Measurements from ENCODE around the gene FAM186B. TPM values are rescaled to one million over a fixed set of nuclear protein-coding genes. Genes with fewer than 3 reads are reported as not detected.

FAM186B gene
- total and polyA plus RNA-seq, 2 of the 13 experiments (the other 11 are each of a cell fraction or from before 2014, with no cell fraction given), result 0.07 to 0.20 TPM

DNA sequence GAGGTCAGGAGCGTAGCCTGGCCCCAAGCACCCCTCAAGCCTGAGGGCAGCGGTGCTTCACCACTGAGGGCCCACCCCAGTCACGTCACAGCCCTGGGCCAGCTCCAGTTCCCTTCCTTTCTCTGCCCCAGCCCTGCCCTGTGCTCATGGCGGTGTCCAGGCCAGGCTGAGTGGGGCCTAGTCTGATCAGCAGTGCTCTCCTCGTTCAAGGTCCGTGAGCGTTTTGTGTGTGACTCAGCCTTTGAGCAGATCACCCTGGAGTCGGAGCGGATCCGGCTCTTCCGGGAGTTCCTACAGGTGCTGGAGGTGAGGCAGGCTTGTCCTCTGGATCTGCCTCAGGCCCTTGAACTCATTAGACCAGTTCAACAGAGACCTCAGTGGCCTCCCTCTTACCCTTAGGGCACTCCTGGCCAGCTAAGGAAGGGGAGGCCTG lies 36.9 kb upstream of the FAM186B start (continued):
- TF ChIP-seq, protein P1, sequence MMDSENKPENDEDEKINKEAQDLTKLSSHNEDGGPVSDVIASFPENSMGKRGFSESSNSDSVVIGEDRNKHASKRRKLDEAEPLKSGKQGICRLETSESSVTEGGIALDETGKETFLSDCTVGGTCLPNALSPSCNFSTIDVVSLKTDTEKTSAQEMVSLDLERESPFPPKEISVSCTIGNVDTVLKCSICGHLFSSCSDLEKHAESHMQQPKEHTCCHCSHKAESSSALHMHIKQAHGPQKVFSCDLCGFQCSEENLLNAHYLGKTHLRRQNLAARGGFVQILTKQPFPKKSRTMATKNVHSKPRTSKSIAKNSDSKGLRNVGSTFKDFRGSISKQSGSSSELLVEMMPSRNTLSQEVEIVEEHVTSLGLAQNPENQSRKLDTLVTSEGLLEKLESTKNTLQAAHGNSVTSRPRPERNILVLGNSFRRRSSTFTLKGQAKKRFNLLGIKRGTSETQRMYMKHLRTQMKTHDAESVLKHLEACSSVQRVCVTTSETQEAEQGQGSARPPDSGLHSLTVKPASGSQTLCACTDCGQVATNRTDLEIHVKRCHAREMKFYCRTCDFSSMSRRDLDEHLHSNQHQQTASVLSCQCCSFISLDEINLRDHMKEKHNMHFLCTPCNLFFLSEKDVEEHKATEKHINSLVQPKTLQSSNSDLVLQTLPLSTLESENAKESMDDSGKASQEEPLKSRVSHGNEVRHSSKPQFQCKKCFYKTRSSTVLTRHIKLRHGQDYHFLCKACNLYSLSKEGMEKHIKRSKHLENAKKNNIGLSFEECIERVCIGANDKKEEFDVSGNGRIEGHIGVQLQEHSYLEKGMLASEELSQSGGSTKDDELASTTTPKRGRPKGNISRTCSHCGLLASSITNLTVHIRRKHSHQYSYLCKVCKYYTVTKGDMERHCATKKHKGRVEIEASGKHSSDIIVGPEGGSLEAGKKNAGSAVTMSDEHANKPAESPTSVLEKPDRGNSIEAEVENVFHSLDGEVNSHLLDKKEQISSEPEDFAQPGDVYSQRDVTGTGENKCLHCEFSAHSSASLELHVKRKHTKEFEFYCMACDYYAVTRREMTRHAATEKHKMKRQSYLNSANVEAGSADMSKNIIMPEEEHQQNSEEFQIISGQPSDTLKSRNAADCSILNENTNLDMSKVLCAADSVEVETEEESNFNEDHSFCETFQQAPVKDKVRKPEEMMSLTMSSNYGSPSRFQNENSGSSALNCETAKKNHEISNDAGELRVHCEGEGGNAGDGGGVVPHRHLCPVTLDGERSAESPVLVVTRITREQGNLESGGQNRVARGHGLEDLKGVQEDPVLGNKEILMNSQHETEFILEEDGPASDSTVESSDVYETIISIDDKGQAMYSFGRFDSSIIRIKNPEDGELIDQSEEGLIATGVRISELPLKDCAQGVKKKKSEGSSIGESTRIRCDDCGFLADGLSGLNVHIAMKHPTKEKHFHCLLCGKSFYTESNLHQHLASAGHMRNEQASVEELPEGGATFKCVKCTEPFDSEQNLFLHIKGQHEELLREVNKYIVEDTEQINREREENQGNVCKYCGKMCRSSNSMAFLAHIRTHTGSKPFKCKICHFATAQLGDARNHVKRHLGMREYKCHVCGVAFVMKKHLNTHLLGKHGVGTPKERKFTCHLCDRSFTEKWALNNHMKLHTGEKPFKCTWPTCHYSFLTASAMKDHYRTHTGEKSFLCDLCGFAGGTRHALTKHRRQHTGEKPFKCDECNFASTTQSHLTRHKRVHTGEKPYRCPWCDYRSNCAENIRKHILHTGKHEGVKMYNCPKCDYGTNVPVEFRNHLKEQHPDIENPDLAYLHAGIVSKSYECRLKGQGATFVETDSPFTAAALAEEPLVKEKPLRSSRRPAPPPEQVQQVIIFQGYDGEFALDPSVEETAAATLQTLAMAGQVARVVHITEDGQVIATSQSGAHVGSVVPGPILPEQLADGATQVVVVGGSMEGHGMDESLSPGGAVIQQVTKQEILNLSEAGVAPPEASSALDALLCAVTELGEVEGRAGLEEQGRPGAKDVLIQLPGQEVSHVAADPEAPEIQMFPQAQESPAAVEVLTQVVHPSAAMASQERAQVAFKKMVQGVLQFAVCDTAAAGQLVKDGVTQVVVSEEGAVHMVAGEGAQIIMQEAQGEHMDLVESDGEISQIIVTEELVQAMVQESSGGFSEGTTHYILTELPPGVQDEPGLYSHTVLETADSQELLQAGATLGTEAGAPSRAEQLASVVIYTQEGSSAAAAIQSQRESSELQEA (CRISPR knock-in tag; IDR thresholded peaks at IDR 0.05; ENCODE audit: not compliant biosample characterization), result peak; percentile 52
- TF ChIP-seq, protein P2, sequence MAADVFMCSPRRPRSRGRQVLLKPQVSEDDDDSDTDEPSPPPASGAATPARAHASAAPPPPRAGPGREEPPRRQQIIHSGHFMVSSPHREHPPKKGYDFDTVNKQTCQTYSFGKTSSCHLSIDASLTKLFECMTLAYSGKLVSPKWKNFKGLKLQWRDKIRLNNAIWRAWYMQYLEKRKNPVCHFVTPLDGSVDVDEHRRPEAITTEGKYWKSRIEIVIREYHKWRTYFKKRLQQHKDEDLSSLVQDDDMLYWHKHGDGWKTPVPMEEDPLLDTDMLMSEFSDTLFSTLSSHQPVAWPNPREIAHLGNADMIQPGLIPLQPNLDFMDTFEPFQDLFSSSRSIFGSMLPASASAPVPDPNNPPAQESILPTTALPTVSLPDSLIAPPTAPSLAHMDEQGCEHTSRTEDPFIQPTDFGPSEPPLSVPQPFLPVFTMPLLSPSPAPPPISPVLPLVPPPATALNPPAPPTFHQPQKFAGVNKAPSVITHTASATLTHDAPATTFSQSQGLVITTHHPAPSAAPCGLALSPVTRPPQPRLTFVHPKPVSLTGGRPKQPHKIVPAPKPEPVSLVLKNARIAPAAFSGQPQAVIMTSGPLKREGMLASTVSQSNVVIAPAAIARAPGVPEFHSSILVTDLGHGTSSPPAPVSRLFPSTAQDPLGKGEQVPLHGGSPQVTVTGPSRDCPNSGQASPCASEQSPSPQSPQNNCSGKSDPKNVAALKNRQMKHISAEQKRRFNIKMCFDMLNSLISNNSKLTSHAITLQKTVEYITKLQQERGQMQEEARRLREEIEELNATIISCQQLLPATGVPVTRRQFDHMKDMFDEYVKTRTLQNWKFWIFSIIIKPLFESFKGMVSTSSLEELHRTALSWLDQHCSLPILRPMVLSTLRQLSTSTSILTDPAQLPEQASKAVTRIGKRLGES (CRISPR knock-in tag; IDR thresholded peaks at IDR 0.05; ENCODE audit: borderline replicate concordance), result no peak
- TF ChIP-seq ZNF251 (CRISPR knock-in tag; IDR thresholded peaks at IDR 0.05) (no peak), NFRKB (IDR thresholded peaks at IDR 0.05) (no peak), ZBTB1 (CRISPR knock-in tag; IDR thresholded peaks at IDR 0.05; ENCODE audit: borderline replicate concordance) (no peak), SRF (IDR thresholded peaks at IDR 0.05; ENCODE audit: low read depth, low read length) (no peak), ZNF160 (CRISPR knock-in tag; IDR thresholded peaks at IDR 0.05) (no peak), ZSCAN9 (CRISPR knock-in tag; IDR thresholded peaks at IDR 0.05; ENCODE audit: borderline replicate concordance) (no peak), ZNF124 (CRISPR knock-in tag; IDR thresholded peaks at IDR 0.05) (no peak), BORCS8-MEF2B (CRISPR knock-in tag; IDR thresholded peaks at IDR 0.05) (peak; percentile 74), ARID2 (CRISPR knock-in tag; IDR thresholded peaks at IDR 0.05; ENCODE audit: borderline replicate concordance) (no peak), NFYC (CRISPR knock-in tag; IDR thresholded peaks at IDR 0.05) (peak; percentile 38), HOXA7 (CRISPR knock-in tag; IDR thresholded peaks at IDR 0.05) (no peak)
- TF ChIP-seq, protein P3, sequence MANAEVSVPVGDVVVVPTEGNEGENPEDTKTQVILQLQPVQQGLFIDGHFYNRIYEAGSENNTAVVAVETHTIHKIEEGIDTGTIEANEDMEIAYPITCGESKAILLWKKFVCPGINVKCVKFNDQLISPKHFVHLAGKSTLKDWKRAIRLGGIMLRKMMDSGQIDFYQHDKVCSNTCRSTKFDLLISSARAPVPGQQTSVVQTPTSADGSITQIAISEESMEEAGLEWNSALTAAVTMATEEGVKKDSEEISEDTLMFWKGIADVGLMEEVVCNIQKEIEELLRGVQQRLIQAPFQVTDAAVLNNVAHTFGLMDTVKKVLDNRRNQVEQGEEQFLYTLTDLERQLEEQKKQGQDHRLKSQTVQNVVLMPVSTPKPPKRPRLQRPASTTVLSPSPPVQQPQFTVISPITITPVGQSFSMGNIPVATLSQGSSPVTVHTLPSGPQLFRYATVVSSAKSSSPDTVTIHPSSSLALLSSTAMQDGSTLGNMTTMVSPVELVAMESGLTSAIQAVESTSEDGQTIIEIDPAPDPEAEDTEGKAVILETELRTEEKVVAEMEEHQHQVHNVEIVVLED (CRISPR knock-in tag; IDR thresholded peaks at IDR 0.05; ENCODE audit: borderline replicate concordance), result peak; percentile 45; the same call in 1 of the 2 replicates
- TF ChIP-seq, protein P4, sequence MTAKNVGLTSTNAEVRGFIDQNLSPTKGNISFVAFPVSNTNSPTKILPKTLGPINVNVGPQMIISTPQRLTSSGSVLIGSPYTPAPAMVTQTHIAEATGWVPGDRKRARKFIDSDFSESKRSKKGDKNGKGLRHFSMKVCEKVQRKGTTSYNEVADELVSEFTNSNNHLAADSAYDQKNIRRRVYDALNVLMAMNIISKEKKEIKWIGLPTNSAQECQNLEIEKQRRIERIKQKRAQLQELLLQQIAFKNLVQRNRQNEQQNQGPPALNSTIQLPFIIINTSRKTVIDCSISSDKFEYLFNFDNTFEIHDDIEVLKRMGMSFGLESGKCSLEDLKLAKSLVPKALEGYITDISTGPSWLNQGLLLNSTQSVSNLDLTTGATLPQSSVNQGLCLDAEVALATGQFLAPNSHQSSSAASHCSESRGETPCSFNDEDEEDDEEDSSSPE (CRISPR knock-in tag; IDR thresholded peaks at IDR 0.05), result no peak
